PC-9 (cell line): Measurements from ENCODE around the gene NAA20. TPM values are rescaled to one million over a fixed set of nuclear protein-coding genes. Genes with fewer than 3 reads are reported as not detected.

Experiments used
- BruUV-seq: library from RNA; stranded (reverse); fragments of 400-500 nt; replicated peaks from 2 replicates; lab custom pipeline; 2021; lab: Mats Ljungman, UMichigan
- CTCF ChIA-PET: fragments of 300-600 bp; sonication (Branson Sonifier 250); formaldehyde crosslinking; loops from one replicate; lab custom pipeline; 2022; ENCODE audit warnings: antibody characterized with exemption; lab: Charles Lee
- POLR2A ChIA-PET: fragments of 300-600 bp; sonication (Branson Sonifier 250); formaldehyde crosslinking; loops from one replicate; lab custom pipeline; 2022; ENCODE audit warnings: antibody characterized with exemption; ENCODE audit not compliant: unreplicated experiment; lab: Charles Lee
- DNase-seq, 2 experiments: peaks; one replicate each; pipeline versions ENCODE4 v3.0.0 to v3.0.0-alpha.2; 2015 to 2022; ENCODE audit warnings: mixed read lengths in 1 of 2
- H2AFZ ChIP-seq: fragments of 200-600 bp; sonication (generic); 2 replicates; pipeline ENCODE4 v1.8.1; 2017; ENCODE audit warnings: antibody characterized with exemption
- H3F3A ChIP-seq: fragments of 200-600 bp; sonication (generic); 2 replicates; pipeline ENCODE4 v1.8.1; 2017; ENCODE audit warnings: antibody characterized with exemption, mild to moderate bottlenecking, low read depth; ENCODE audit not compliant: insufficient read depth
- H3K27ac ChIP-seq: fragments of 200-600 bp; sonication (generic); 2 replicates; pipeline ENCODE4 v1.6.1; 2016; ENCODE audit warnings: mixed run types
- H3K27me3 ChIP-seq: fragments of 200-600 bp; sonication (generic); 2 replicates; pipeline ENCODE4 v1.6.1; 2016; ENCODE audit warnings: low read depth, mixed run types; ENCODE audit not compliant: insufficient read depth
- H3K36me3 ChIP-seq: fragments of 200-600 bp; sonication (generic); 2 replicates; pipeline ENCODE4 v1.6.1; 2016; ENCODE audit warnings: low read depth, mixed run types
- H3K4me1 ChIP-seq: fragments of 200-600 bp; sonication (generic); replicated peaks from 2 replicates; pipeline ENCODE4 v1.6.1; 2016; ENCODE audit warnings: mixed run types; ENCODE audit not compliant: insufficient read depth
- H3K4me2 ChIP-seq: fragments of 200-600 bp; sonication (generic); 2 replicates; pipeline ENCODE4 v1.6.1; 2017; ENCODE audit warnings: mixed run types
- H3K4me3 ChIP-seq: fragments of 200-600 bp; sonication (generic); 2 replicates; pipeline ENCODE4 v1.6.1; 2016; ENCODE audit warnings: mixed run types
- H3K79me2 ChIP-seq: fragments of 200-600 bp; sonication (generic); 2 replicates; pipeline ENCODE4 v1.6.1; 2017; ENCODE audit warnings: low read depth, mixed run types
- H3K9me2 ChIP-seq: fragments of 200-600 bp; sonication (generic); 2 replicates; pipeline ENCODE4 v1.8.1; 2017; ENCODE audit warnings: mild to moderate bottlenecking; ENCODE audit not compliant: insufficient read depth
- H3K9me3 ChIP-seq: fragments of 200-600 bp; sonication (generic); 2 replicates; pipeline ENCODE4 v1.8.1; 2016; ENCODE audit warnings: low read depth; ENCODE audit not compliant: insufficient read depth
- H4K20me1 ChIP-seq: fragments of 200-600 bp; sonication (generic); 2 replicates; pipeline ENCODE4 v1.8.1; 2017; ENCODE audit not compliant: insufficient read depth
- EZH2 ChIP-seq: fragments of 200-600 bp; sonication (generic); IDR thresholded peaks from 2 replicates; pipeline ENCODE4 v1.8.0; 2017; ENCODE audit warnings: antibody characterized with exemption, low read depth
- intact Hi-C: fragments of 100-400 bp; cut with micrococcal nuclease; formaldehyde crosslinking; loops from one replicate; pipeline ENCODE4 v1.10.0; 2022; ENCODE audit not compliant: unreplicated experiment
- total RNA-seq: library from RNA; stranded (reverse); gene quantifications from 2 replicates; pipeline ENCODE4 v1.2.3, GENCODE V29; 2021
- TF ChIP-seq, protein P1 (sequence below): fragments of 200-600 bp; sonication (generic); conservative IDR thresholded peaks from 2 replicates; pipeline ENCODE4 v1.6.1; 2017; ENCODE audit warnings: mixed run types, antibody characterized with exemption, mild to moderate bottlenecking, moderate library complexity

The NAA20 gene
- total RNA-seq, 1 experiment from 2014 or later = 167 TPM

DNA sequence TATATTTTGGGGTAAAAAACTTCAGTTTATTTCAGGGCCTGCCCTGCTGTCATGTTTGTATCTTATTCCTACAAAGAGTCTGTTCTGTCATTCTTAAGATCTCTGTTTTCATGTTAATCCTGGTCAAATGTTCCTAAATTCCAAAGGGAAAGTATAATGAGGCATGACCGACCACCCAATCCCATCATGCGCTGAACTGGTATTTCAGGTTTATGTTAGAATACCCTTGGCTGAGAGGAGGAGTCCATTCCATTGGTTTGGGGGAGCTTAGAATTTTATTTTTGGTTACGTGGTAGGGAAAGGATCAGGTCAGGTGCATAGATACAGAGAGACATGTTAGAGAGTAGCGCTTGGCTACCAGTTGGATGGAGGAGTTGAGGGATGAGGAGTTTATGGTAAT, 60.9 kb downstream of the NAA20 start:
- ChIA-PET POLR2A (no interaction called here), CTCF (no interaction called here)
- no peak overlapping the region for H3K4me2 ChIP-seq
- H3K9me3 ChIP-seq = no peaks in the 10 kb centered on the region
- intact Hi-C loops = no loop called here
- no peaks in the 10 kb centered on the region for H4K20me1 ChIP-seq
- H3K27ac ChIP-seq = no peak overlapping the region
- no peak for DNase-seq
- BruUV-seq = no TSS peak
- H3K9me2 ChIP-seq = no peaks in the 10 kb centered on the region; the same call in 1 of the 2 replicates
- no peak overlapping the region for H2AFZ ChIP-seq
- H3K4me3 ChIP-seq = no peak overlapping the region
- TF ChIP-seq EZH2 = no peak
- TF ChIP-seq, protein P1, sequence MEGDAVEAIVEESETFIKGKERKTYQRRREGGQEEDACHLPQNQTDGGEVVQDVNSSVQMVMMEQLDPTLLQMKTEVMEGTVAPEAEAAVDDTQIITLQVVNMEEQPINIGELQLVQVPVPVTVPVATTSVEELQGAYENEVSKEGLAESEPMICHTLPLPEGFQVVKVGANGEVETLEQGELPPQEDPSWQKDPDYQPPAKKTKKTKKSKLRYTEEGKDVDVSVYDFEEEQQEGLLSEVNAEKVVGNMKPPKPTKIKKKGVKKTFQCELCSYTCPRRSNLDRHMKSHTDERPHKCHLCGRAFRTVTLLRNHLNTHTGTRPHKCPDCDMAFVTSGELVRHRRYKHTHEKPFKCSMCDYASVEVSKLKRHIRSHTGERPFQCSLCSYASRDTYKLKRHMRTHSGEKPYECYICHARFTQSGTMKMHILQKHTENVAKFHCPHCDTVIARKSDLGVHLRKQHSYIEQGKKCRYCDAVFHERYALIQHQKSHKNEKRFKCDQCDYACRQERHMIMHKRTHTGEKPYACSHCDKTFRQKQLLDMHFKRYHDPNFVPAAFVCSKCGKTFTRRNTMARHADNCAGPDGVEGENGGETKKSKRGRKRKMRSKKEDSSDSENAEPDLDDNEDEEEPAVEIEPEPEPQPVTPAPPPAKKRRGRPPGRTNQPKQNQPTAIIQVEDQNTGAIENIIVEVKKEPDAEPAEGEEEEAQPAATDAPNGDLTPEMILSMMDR = no peak
- no peaks in the 10 kb centered on the region; the same call in 1 of the 2 replicates for H3K27me3 ChIP-seq
- H3K36me3 ChIP-seq = no peaks in the 10 kb centered on the region
- H3F3A ChIP-seq = no peaks in the 10 kb centered on the region
- H3K79me2 ChIP-seq = no peaks in the 10 kb centered on the region
- H3K4me1 ChIP-seq = no peaks in the 10 kb centered on the region

DNA sequence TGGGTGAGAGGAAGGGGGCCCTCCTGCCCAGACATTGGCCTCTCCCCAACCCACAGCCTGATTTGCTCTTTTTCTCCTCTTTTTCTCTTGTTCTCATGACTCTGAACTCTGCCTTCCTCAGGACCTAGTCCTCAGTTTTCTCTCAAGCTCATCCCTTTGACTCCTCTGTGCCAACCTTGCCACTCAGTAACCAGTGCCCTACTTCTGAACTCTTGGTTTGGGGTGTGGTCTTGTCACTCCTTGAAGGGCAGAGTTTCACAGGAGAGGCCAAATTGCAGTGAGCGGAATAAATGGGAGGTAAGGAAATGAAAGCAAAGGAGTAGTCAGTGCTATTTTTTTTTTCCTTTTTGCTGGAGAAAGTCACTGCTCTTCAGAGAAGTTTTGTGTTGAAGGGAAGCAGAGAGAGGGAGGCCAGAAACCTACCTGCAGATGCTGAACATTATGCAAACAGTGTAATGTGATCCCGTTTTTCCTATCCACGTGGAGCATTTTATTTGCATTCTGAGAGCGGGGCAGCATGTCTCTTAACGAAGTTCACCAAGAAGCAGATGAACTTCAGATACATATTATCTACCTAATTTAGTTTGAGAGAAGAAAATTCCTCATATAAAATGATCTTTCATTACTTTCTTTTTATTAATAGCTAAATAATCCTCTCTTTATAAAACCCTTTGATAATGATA, 62.1 kb downstream of the NAA20 start:
- ChIA-PET POLR2A (no interaction called here), CTCF (no interaction called here)
- Histone ChIP-seq H3K27me3 (no peaks in the 10 kb centered on the region; the same call in 1 of the 2 replicates), H3K27ac (no peak overlapping the region), H3K9me2 (no peaks in the 10 kb centered on the region; the same call in 1 of the 2 replicates), H3K79me2 (no peaks in the 10 kb centered on the region), H3K36me3 (no peaks in the 10 kb centered on the region), H3K4me3 (no peak overlapping the region), H3K4me2 (no peak overlapping the region), H4K20me1 (no peaks in the 10 kb centered on the region), H2AFZ (no peak overlapping the region), H3K9me3 (no peaks in the 10 kb centered on the region), H3F3A (no peaks in the 10 kb centered on the region), H3K4me1 (no peaks in the 10 kb centered on the region)
- no TSS peak for BruUV-seq
- TF ChIP-seq, protein P1 = no peak
- no peak for TF ChIP-seq EZH2
- intact Hi-C loops = no loop called here
- no peak for DNase-seq

Other genes starting within 250 kb of the NAA20 start
- gene CRNKL1, start 35.1 kb downstream of the NAA20 start, total RNA-seq = 24.8 and 33.0 TPM in 2 replicates
- 1.7 and 2.6 TPM in 2 replicates for gene CFAP61, start 35.2 kb downstream of the NAA20 start, total RNA-seq